HFFc6 (cell line): ENCODE results near the gene FBXL20. TPM values are rescaled to one million over a fixed set of nuclear protein-coding genes. Genes with fewer than 3 reads are reported as not detected.
"Not testable (repeated sequence)": the region's sequence is repeated elsewhere in the genome, so short reads cannot be mapped to it uniquely, and the experiment has no call there.

Experiments
- DNase-seq: peaks from one replicate; pipeline ENCODE4 v3.0.0-alpha.2; 2018
- H3K27ac Mint-ChIP-seq: 2 replicates; pipeline ENCODE4 v1.8.0; 2020; ENCODE audit warnings: mild to moderate bottlenecking, mixed read lengths
- H3K27me3 Mint-ChIP-seq: 2 replicates; pipeline ENCODE4 v1.8.0; 2021; ENCODE audit warnings: mild to moderate bottlenecking, moderate library complexity, mixed read lengths; ENCODE audit not compliant: insufficient read depth
- H3K36me3 Mint-ChIP-seq: 2 replicates; pipeline ENCODE4 v1.8.0; 2021; ENCODE audit warnings: low read depth, mixed read lengths
- H3K4me1 Mint-ChIP-seq: 2 replicates; pipeline ENCODE4 v1.8.0; 2020; ENCODE audit warnings: low read depth, mixed read lengths
- H3K4me3 Mint-ChIP-seq: 2 replicates; pipeline ENCODE4 v1.8.0; 2020; ENCODE audit warnings: mild to moderate bottlenecking, moderate library complexity, mixed read lengths
- H3K9me3 Mint-ChIP-seq: 2 replicates; pipeline ENCODE4 v1.8.0; 2020; ENCODE audit warnings: mild to moderate bottlenecking, mixed read lengths
- total RNA-seq, 6 experiments: library from RNA; stranded (reverse); fragmentation: NEBNext Ultra II Directional; extraction: Animal tissue kit (Norgen Biotek cat#: 25700); gene quantifications; 2 replicates in 1 of 6; 3 replicates in 5 of 6; pipeline ENCODE4 v1.2.3, GENCODE V29; 2021
- TF ChIP-seq, protein P1 (sequence below): fragments of 200-600 bp; sonication (generic); IDR thresholded peaks from 2 replicates; pipeline ENCODE4 v1.5.0; 2021; ENCODE audit warnings: antibody characterized with exemption, mild to moderate bottlenecking

The FBXL20 gene
- total RNA-seq, 6 experiments from 2014 or later: 13.4 to 19.5 (median 15.7) TPM

GRCh38 chr17:39284685-39285084 is 116.7 kb downstream of the FBXL20 start:
- Mint-ChIP-seq H3K4me1 (peaks cover 29% of the 10 kb centered on the region), H3K27me3 (no peaks in the 10 kb centered on the region), H3K9me3 (no peaks in the 10 kb centered on the region), H3K4me3 (no peak overlapping the region), H3K27ac (no peak overlapping the region), H3K36me3 (peaks cover 8% of the 10 kb centered on the region; the same call in 1 of the 2 replicates)
- TF ChIP-seq, protein P1, sequence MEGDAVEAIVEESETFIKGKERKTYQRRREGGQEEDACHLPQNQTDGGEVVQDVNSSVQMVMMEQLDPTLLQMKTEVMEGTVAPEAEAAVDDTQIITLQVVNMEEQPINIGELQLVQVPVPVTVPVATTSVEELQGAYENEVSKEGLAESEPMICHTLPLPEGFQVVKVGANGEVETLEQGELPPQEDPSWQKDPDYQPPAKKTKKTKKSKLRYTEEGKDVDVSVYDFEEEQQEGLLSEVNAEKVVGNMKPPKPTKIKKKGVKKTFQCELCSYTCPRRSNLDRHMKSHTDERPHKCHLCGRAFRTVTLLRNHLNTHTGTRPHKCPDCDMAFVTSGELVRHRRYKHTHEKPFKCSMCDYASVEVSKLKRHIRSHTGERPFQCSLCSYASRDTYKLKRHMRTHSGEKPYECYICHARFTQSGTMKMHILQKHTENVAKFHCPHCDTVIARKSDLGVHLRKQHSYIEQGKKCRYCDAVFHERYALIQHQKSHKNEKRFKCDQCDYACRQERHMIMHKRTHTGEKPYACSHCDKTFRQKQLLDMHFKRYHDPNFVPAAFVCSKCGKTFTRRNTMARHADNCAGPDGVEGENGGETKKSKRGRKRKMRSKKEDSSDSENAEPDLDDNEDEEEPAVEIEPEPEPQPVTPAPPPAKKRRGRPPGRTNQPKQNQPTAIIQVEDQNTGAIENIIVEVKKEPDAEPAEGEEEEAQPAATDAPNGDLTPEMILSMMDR: no peak
- DNase-seq: no peak

DNA sequence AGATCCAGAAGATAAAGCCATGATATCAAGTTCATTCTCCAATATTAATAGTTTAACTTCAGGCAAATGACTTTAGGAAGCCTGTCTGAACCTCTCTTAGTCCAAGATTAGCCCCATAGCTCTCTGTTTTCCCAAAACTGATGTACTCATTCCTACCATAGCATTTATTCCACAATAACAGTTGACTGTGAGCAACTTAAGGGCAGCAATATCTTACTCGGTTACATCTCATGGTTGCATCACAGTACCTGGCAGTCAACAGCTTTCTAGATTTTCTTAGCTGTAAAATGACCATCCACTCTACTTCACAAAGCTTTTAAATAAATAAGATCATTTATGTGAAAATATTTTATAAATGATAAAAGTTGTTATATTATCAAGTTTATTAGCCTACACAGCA is 117.5 kb downstream of the FBXL20 start:
- Mint-ChIP-seq H3K9me3 (no peaks in the 10 kb centered on the region), H3K27me3 (no peaks in the 10 kb centered on the region), H3K27ac (peak overlapping the region; percentile 4; the same call in 1 of the 2 replicates), H3K4me1 (peaks cover 29% of the 10 kb centered on the region), H3K36me3 (peaks cover 8% of the 10 kb centered on the region; the same call in 1 of the 2 replicates), H3K4me3 (no peak overlapping the region)
- DNase-seq: no peak
- TF ChIP-seq, protein P1: no peak

GRCh38 chr17:39283098-39283497 is 118.3 kb downstream of the FBXL20 start:
- DNase-seq: no peak
- peaks cover 29% of the 10 kb centered on the region for H3K4me1 Mint-ChIP-seq
- no peak overlapping the region for H3K27ac Mint-ChIP-seq
- TF ChIP-seq, protein P1: no peak
- no peaks in the 10 kb centered on the region for H3K9me3 Mint-ChIP-seq
- H3K4me3 Mint-ChIP-seq: no peak overlapping the region
- H3K36me3 Mint-ChIP-seq: peaks cover 8% of the 10 kb centered on the region; the same call in 1 of the 2 replicates
- H3K27me3 Mint-ChIP-seq: peaks cover under 1% of the 10 kb centered on the region; the same call in 1 of the 2 replicates

- Mint-ChIP-seq H3K4me1 (peaks cover 29% of the 10 kb centered on the region), H3K4me3 (peak overlapping the region; percentile 78), H3K36me3 (peaks cover 8% of the 10 kb centered on the region; the same call in 1 of the 2 replicates), H3K27ac (peak overlapping the region; percentile 87), H3K27me3 (peaks cover 2% of the 10 kb centered on the region; the same call in 1 of the 2 replicates), H3K9me3 (no peaks in the 10 kb centered on the region)
- peak; percentile 27 for DNase-seq
- TF ChIP-seq, protein P1: no peak
Observed at GRCh38 chr17:39281806-39282205, 119.6 kb downstream of the FBXL20 start.

DNA sequence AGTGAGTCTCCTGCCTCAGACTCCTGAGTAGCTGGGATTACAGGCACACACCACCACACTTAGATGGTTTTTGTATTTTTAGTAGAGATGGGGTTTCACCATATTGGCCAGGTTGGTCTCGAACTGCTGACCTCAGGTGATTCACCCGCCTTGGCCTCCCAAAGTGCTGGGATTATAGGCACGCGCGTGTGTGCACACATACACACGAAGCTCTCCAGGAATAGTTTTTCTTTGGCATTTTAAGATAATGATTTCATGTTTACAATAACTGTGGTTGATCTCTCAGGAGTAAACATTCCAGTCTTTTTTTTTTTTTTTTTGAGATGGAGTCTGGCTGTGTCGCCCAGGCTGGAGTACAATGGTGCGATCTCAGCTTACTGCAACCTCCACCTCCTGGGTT is 123.2 kb downstream of the FBXL20 start:
- not testable (repeated sequence) for H3K9me3 Mint-ChIP-seq, H3K4me3 Mint-ChIP-seq, DNase-seq, H3K36me3 Mint-ChIP-seq, H3K27me3 Mint-ChIP-seq, H3K27ac Mint-ChIP-seq
- peaks cover 24% of the 10 kb centered on the region for H3K4me1 Mint-ChIP-seq

- TF ChIP-seq, protein P1: no peak
- no peak for DNase-seq
- Mint-ChIP-seq H3K4me1 (peaks cover 16% of the 10 kb centered on the region), H3K9me3 (no peaks in the 10 kb centered on the region), H3K36me3 (peaks cover 4% of the 10 kb centered on the region; the same call in 1 of the 2 replicates), H3K27me3 (peaks cover 2% of the 10 kb centered on the region; the same call in 1 of the 2 replicates), H3K27ac (no peak overlapping the region), H3K4me3 (no peak overlapping the region)
Observed at GRCh38 chr17:39277110-39277509, 124.3 kb downstream of the FBXL20 start.
